HG02840 (cell line): ENCODE results near the gene COL9A3.
"Not testable (repeated sequence)": the region's sequence is repeated elsewhere in the genome, so short reads cannot be mapped to it uniquely, and the experiment has no call there.

Experiments used
- ATAC-seq: cut with Tn5 transposase; IDR thresholded peaks from one replicate; pipeline ENCODE4 v1.9.1; 2021; ENCODE audit warnings: mild to moderate bottlenecking, moderate library complexity, moderate number of reproducible peaks; ENCODE audit not compliant: unreplicated experiment, low FRiP score

COL9A3 gene

GRCh38 chr20:62832951-62833391 is 16.1 kb downstream of the COL9A3 start:
- ATAC-seq, result no peak

GRCh38 chr20:62834967-62835730 is 18.3 kb downstream of the COL9A3 start:
- ATAC-seq, result no peak

GRCh38 chr20:62835931-62836861 is 19.3 kb downstream of the COL9A3 start:
- no peak for ATAC-seq

DNA sequence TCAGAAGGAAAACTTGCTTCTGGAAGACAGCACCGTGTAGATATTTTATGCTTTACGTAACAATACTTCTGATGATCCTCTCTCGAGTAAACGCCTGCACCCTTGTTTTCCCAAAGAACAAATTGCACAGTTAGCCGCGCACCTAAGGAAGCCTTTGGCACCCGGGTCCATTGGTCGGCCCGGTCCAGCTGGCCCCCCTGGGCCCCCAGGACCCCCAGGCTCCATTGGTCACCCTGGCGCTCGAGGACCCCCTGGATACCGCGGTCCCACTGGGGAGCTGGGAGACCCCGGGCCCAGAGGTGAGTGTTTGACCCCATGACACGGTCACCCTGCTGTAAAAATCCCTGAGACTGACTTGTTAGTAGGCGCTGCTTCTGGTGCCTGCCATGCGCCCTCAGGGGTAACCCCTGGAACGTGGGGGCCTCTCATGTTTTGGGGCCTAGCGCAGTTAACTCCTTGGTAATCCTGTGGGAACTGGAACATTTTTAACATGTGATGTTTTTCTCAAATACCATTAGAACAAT is 20.2 kb downstream of the COL9A3 start:
- ATAC-seq, result no peak

- peak; percentile 23 for ATAC-seq
Measured at GRCh38 chr20:62837790-62838127, 20.9 kb downstream of the COL9A3 start.

- peak; percentile 76 for ATAC-seq
Measured at GRCh38 chr20:62838128-62838891, 21.5 kb downstream of the COL9A3 start.

DNA sequence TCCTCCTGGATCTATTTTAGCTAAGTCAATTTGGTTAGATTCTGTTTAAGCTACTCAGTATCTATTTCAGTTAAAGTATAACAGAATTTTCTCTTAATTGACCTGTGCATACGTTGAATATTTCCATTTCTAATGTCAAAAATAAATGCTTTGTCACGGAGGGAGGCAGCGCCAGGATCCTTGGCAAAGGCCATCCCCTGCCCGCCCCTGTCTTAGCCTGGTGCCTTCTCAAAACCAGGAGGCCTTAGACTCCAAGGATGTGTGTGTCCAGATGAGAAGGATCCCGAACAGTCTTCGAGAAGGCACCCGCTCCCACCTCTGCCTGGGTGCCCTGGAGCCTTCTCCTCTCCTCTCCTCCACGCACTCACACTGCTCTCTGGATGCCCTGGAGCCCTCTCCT is 22.4 kb downstream of the COL9A3 start:
- ATAC-seq, result no peak

DNA sequence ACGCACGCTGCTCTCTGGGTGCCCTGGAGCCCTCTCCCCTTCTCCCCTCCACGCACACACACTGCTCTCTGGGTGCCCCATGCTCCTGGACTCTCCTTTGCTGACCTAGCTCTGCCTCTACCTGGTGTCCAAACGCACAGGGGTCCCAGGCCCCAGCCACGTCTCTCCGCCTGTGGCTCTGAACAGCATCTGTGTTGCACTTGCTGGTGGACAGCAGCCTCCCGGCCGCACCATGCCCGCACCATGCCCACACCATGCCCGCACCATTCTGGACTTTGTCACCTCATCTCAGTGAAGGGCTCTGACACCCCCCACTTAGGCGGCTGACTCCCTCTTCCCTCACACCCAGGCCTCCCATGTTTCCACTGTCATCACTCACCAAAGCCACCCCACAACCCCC is 23.0 kb downstream of the COL9A3 start:
- no peak for ATAC-seq

DNA sequence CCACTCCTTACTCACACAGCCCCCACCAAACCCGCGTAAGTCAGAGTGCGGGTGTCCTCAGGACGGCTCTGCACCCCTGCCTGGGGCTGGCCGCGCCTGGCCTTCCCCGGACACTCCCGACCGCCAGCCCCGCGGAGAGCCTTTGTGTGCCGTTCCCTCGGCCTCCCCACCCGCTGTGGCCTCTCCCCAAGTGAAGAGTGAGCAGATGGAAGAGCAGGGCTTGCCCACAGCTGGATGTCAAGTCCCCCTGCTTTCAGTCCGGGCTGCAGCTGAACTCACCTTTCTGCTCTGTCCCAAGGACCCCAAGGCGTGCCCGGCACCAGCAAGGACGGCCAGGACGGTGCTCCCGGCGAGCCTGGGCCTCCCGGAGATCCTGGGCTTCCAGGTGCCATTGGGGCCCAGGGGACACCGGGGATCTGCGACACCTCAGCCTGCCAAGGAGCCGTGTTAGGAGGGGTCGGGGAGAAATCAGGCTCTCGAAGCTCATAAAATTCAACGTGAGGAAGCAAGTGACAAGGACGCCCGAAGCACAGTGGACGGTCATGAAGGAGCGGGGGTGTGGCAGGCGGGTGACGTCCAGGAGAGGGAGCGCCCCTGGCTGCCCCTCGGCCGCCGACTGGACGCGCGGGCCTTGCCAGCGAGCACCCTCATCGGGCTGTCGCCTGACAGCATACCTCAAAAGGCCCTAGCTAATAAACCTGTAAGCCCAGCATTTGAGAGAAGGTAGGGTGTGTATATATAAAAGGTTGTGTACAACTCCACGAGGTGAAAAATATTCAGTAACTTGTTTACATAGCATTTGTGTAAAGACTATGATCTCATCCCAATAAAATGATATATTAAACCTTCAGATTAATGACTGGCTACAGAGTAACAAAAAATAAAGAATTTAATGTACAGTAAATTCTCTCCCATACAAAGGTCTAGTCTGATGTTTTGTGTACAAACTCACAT is 23.7 kb downstream of the COL9A3 start:
- ATAC-seq, result no peak

- ATAC-seq, result no peak
Measured at GRCh38 chr20:62841705-62842212, 24.9 kb downstream of the COL9A3 start.

DNA sequence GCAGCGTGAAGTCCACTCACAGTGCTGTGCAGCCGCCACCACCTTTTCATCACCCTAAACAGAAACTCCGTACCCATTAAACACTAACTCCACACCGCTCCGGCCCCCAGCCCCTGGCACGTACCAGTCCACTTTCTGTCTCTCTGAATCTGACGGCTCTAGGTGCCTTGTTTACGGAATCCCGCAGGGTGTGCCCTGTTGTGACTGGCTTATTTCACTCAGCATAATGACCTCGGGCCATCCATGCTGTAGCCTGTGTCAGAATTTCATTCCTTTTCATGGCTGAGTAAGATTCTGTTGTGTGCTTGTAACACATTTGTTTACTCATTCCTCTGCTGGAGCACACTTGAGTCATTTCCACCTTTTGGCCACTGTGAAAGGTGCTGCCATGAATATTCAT is 26.8 kb downstream of the COL9A3 start:
- no peak for ATAC-seq

- ATAC-seq, result no peak
Measured at GRCh38 chr20:62844182-62844581, 27.3 kb downstream of the COL9A3 start.

GRCh38 chr20:62845416-62846160 is 28.7 kb downstream of the COL9A3 start:
- no peak for ATAC-seq

DNA sequence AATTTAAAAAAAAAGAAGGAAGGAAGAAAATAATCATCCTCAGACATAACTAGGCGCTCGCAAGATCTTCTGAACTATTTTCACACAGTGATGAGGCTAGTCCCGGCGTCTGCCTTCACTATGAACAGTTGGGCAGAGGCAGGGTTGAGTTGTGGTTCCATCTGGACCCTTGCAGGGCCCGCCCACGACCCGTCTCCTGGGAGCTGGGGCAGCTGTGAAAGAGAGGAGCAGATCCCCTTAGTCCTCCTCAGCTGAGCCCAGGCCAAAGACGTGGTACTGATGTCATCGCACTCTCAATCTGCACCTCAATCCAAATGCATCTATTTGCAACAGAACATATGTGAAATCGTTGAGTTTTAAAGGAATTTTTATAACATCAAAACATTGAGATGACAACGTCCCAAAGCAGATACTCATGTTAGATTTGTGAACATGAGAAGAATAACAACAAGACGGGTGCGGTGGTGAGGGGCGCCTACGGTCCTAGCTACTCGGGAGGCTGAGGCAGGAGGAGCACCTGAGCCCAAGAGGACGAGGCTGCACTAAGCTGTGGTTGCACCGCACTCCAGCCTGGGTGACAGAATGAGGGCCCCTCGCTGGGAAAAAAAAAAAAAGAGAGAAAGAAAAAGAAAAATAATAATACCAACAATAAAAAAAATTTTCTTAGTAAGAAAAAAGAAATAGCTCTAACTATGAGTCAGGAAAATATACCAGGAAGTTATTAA is 29.5 kb downstream of the COL9A3 start:
- ATAC-seq, result no peak

DNA sequence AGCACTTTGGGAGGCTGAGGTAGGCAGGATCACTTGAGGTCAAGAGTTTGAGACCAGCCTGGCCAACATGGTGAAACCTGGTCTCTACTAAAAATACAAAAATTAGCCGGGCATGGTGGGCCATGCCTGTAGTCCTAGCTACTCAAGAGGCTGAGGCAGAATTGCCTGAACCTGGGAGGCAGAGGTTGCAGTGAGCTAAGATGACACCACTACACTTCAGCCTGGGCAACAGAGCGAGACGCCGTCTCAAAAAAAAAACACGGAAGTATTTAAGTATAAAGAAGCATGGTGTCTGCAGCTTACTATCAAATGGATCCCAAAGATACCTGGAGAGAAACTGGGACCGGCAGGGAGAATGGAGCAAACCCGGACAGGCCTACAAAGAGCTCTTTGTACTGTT is 32.1 kb downstream of the COL9A3 start:
- ATAC-seq, result not testable (repeated sequence)

GRCh38 chr20:62849431-62849830 is 32.6 kb downstream of the COL9A3 start:
- no peak for ATAC-seq

DNA sequence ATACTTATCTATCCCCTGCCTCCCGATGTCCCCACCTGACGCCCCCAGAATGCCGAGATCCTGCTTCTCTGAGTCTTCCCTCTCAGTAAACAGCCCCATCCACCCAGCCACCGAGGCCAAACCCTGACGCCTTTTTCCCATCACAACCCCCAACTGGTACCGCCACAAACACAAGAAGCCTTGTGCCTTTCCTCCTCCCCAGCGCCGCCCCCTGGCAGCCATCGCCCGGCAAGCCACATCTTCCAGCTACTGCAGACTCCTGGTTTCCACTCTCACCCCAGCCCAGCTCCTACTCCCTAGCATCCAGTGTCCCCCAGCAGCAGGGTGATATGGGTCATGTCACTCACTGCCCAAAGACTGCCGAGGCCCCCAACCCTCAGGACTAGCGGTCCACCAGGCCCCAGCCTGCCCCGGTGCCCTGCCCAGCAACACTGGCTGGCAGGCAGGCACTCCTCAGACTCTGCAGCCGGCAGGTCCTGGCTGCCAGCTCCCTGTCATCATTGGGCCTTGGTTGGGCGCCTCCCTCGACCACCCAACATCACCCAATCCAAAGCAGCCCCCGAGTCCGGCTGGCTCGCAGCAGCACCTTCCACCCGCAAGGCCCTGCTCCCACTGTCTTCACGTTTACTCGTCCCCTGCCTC is 33.6 kb downstream of the COL9A3 start:
- ATAC-seq, result no peak

- ATAC-seq, result no peak
Measured at GRCh38 chr20:62852196-62852595, 35.3 kb downstream of the COL9A3 start.
